MM.1S (cell line): ENCODE results near the gene RNF34.

Experiments
- CTCF ChIP-seq: fragments of 300-600 bp; sonication (generic); IDR thresholded peaks from 2 replicates; pipeline ENCODE4 v1.5.1; 2016; ENCODE audit warnings: antibody characterized with exemption, low read length, mixed read lengths
- EZH2 ChIP-seq: fragments of 300-600 bp; sonication (generic); optimal IDR thresholded peaks from 2 replicates; pipeline ENCODE3; 2017; ENCODE audit warnings: low read depth, mild to moderate bottlenecking, antibody characterized with exemption, low read length, mixed read lengths
- EZH2phosphoT487 ChIP-seq: fragments of 300-600 bp; sonication (generic); IDR thresholded peaks from 2 replicates; pipeline ENCODE4 v1.6.1; 2018; ENCODE audit warnings: antibody characterized with exemption, low read length

GRCh38 chr12:121440768-121441167 lies 40.9 kb downstream of the RNF34 start:
- TF ChIP-seq CTCF (no peak), EZH2 (no peak), EZH2phosphoT487 (no peak)
